Heart left ventricle (tissue), 13 donors: ENCODE results near the gene GTF2F1.

ENCODE experiments used
- CTCF ChIP-seq, 12 donors: fragments of 200-600 bp; sonication (generic) in 4 of 12; IDR thresholded peaks; one replicate each; pipeline versions ENCODE4 v1.5.0 to v1.8.0; 2018 to 2022; ENCODE audit warnings: antibody characterized with exemption in 12 of 12, mild to moderate bottlenecking in 5 of 12
- POLR2A ChIP-seq, 2 donors: fragments of 450-650 bp; IDR thresholded peaks; one replicate each; pipeline ENCODE4 v1.6.1; 2017; ENCODE audit warnings: antibody characterized with exemption in 2 of 2, mild to moderate bottlenecking in 2 of 2, moderate library complexity in 2 of 2
- donor health status: ischemic (EF 13 %, LVEDD 7.1; RV severe dilation, severe dysfunction).
- donor health status: DM: no; HTN: yes; CAD: no.
- donor health status: DM: no; HTN: no; CAD: no.
- donor health status: ischemic (EF 25% LVEDD 6.9; RV normal size, moderate dysfunction).
- donor health status: ischemic (EF 25% LVEDD 5.7; RV mildly dilated, moderate dysfunction).
- donor health status: ischemic (EF 35%, LVEDD 5.7; RV mildly dilated, moderate dysfunction).
- donor health status: nonischemic (EF 11% LVEDD 7.7; RV severe dilation, severe dysfunction).
- donor health status: DM: yes; HTN: yes; CAD: no.
- donor health status: PGD.
- donor health status: ischemic (EF 29% LVEDD 5.4; RV normal size, mild dysfunction).
- donor health status: nonischemic (EF 23%, LVEDD 6.1; RV moderate dilation, normal function).

DNA sequence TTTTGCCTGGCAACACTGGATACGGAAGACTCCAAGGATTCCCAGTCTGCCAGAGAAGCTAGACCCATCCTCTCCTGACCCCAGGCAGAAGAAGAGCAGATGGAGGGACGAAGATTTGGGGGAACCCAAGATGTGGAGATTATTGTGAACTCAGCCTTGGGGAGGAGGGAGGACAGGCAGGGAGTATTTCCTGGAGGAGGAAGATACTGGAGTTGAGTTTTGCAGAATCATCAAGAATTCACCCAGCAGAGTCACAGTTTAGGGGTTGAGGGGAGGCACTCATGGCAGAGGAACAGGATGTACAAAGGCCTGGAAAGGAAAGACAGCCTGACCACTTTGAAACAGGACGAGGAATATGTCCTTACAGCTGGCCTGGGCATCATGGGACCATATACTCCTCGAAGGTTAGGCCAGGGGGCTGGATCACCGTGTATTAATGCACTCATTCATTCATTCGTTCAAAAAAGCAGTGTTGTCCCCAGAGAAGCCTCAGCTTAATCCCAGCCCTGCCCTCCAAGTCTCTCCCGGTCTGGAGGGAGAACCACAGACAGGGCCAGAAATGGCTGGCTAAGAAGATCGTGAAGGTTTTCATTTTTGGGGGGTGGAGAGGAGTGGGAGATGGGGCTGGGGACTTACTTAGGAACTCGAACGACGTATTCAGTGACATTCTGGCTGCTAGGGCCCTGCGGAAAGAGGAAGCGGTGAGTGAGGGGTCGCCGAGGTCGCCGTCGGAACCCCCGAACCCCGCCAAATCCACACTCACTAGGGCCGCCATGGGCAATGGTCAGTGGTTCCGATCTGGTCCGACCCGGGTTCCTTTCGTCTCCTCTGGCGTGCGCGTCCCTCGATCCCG lies 517 bp downstream of the GTF2F1 start:
- no peak for TF ChIP-seq CTCF (IDR thresholded peaks at IDR 0.05)
- no peak for TF ChIP-seq POLR2A (IDR thresholded peaks at IDR 0.05)
